HepG2 (cell line): Measurements from ENCODE around the gene ZNF511. TPM values are rescaled to one million over a fixed set of nuclear protein-coding genes. Genes with fewer than 3 reads are reported as not detected.

Source experiments
- AGO1 ChIP-seq: fragments of 200-400 bp; formaldehyde crosslinking; IDR thresholded peaks from 2 replicates; pipeline ENCODE4 v1.6.1; 2017; ENCODE audit warnings: mild to moderate bottlenecking, low read depth, low read length, moderate library complexity; ENCODE audit not compliant: poor library complexity, severe bottlenecking
- ETS1 ChIP-seq: sonication (generic); formaldehyde crosslinking; IDR thresholded peaks from 2 replicates; pipeline ENCODE4 v1.4.0; 2020; ENCODE audit warnings: missing genetic modification reagents
- GATAD2A ChIP-seq: IDR thresholded peaks from 2 replicates; pipeline ENCODE4 v1.6.1; 2016
- MYPOP ChIP-seq: sonication (generic); formaldehyde crosslinking; IDR thresholded peaks from 2 replicates; pipeline ENCODE4 v1.8.1; 2023; ENCODE audit warnings: mild to moderate bottlenecking, moderate library complexity, missing genetic modification reagents
- NCOA1 ChIP-seq: sonication (generic); formaldehyde crosslinking; IDR thresholded peaks from 2 replicates; pipeline ENCODE4 v1.9.0; 2021; ENCODE audit warnings: missing genetic modification reagents
- POGK ChIP-seq: sonication (generic); formaldehyde crosslinking; conservative IDR thresholded peaks from 2 replicates; pipeline ENCODE4 v1.8.0; 2022; ENCODE audit warnings: mild to moderate bottlenecking, moderate library complexity, missing genetic modification reagents
- POLR2AphosphoS5 ChIP-seq: IDR thresholded peaks from 2 replicates; pipeline ENCODE4 v1.6.1; 2012; ENCODE audit warnings: low read depth, low read length
- RBM22 ChIP-seq: fragments of 200-400 bp; formaldehyde crosslinking; optimal IDR thresholded peaks from 2 replicates; pipeline ENCODE3; 2017; ENCODE audit warnings: mild to moderate bottlenecking, low read length, moderate library complexity
- RBM39 ChIP-seq: fragments of 200-400 bp; formaldehyde crosslinking; IDR thresholded peaks from one replicate; pipeline ENCODE4 v1.6.1; 2018; ENCODE audit warnings: antibody characterized with exemption, mild to moderate bottlenecking, low read depth, low read length; ENCODE audit not compliant: poor library complexity, severe bottlenecking
- RFXAP ChIP-seq: sonication (generic); formaldehyde crosslinking; IDR thresholded peaks from 2 replicates; pipeline ENCODE4 v1.4.0; 2020; ENCODE audit warnings: missing genetic modification reagents, borderline replicate concordance
- SNAPC5 ChIP-seq: sonication (generic); formaldehyde crosslinking; IDR thresholded peaks from 2 replicates; pipeline ENCODE4 v1.8.1; 2023; ENCODE audit warnings: mild to moderate bottlenecking, missing genetic modification reagents, borderline replicate concordance
- SOX6 ChIP-seq, 2 experiments: fragments of 450-650 bp in 1 of 2; sonication (generic) in 1 of 2; formaldehyde crosslinking in 1 of 2; IDR thresholded peaks; 2 replicates each; pipeline versions ENCODE4 v1.4.0 to v1.6.1; 2017 to 2020; ENCODE audit warnings: antibody characterized with exemption in 1 of 2, mild to moderate bottlenecking in 1 of 2, missing genetic modification reagents in 1 of 2
- TCF7L2 ChIP-seq: IDR thresholded peaks from 2 replicates; pipeline ENCODE4 v1.6.1; 2011; ENCODE audit warnings: mild to moderate bottlenecking, low read depth, low read length, moderate library complexity
- ZEB1 ChIP-seq: IDR thresholded peaks from 2 replicates; pipeline ENCODE4 v1.6.1; 2012; ENCODE audit warnings: mild to moderate bottlenecking, low read depth, inconsistent platforms; ENCODE audit not compliant: insufficient replicate concordance
- ZFP1 ChIP-seq: IDR thresholded peaks from 2 replicates; pipeline ENCODE4 v1.6.1; 2016
- ZIK1 ChIP-seq: sonication (generic); formaldehyde crosslinking; IDR thresholded peaks from 2 replicates; pipeline ENCODE4 v1.5.0; 2020; ENCODE audit warnings: mild to moderate bottlenecking, low read depth, missing genetic modification reagents, borderline replicate concordance
- ZNF264 ChIP-seq: sonication (generic); formaldehyde crosslinking; IDR thresholded peaks from 2 replicates; pipeline ENCODE4 v1.4.0; 2020; ENCODE audit warnings: missing genetic modification reagents
- ZNF3 ChIP-seq: IDR thresholded peaks from 2 replicates; pipeline ENCODE4 v1.7.0; 2017; ENCODE audit warnings: inconsistent platforms
- ZNF337 ChIP-seq: sonication (generic); formaldehyde crosslinking; IDR thresholded peaks from 2 replicates; pipeline ENCODE4 v1.5.1; 2020; ENCODE audit warnings: missing genetic modification reagents, low read depth, mild to moderate bottlenecking, borderline replicate concordance
- ZNF350 ChIP-seq: sonication (generic); formaldehyde crosslinking; IDR thresholded peaks from 2 replicates; pipeline ENCODE4 v1.4.0; 2020; ENCODE audit warnings: mild to moderate bottlenecking, low read depth, missing genetic modification reagents, borderline replicate concordance
- ZNF589 ChIP-seq: sonication (generic); formaldehyde crosslinking; conservative IDR thresholded peaks from 2 replicates; pipeline ENCODE4 v1.8.0; 2022; ENCODE audit warnings: mild to moderate bottlenecking, moderate library complexity, missing genetic modification reagents
- ZNF746 ChIP-seq: sonication (generic); formaldehyde crosslinking; IDR thresholded peaks from 2 replicates; pipeline ENCODE4 v1.8.0; 2022; ENCODE audit warnings: mild to moderate bottlenecking, missing genetic modification reagents
- ZNF777 ChIP-seq: sonication (generic); formaldehyde crosslinking; IDR thresholded peaks from 2 replicates; pipeline ENCODE4 v1.4.0; 2020; ENCODE audit warnings: missing genetic modification reagents
- ZSCAN21 ChIP-seq: sonication (generic); formaldehyde crosslinking; IDR thresholded peaks from 2 replicates; pipeline ENCODE4 v1.8.0; 2022; ENCODE audit warnings: mild to moderate bottlenecking, missing genetic modification reagents, moderate library complexity, borderline replicate concordance
- polyA plus RNA-seq, 8 experiments: library from polyadenylated mRNA; depleted of rRNA in 3 of 8; stranded (reverse) in 7 of 8; unstranded in 1 of 8; fragments of >200 nt; fragmentation: Illumina TruSeq in 4 of 8; extraction: Trizol in 4 of 8; gene quantifications; 2 replicates each; pipeline versions ENCODE4 v1.2.1 to v1.2.3, GENCODE V29; 2011 to 2016; ENCODE audit warnings: low read depth in 4 of 8, missing spikeins in 1 of 8, mixed read lengths in 1 of 8; ENCODE audit not compliant: insufficient read depth in 1 of 8
- total RNA-seq, 5 experiments: library from RNA; depleted of rRNA; stranded (reverse); fragments of >200 nt; fragmentation: Illumina TruSeq; extraction: Trizol; gene quantifications; 2 replicates each; pipeline ENCODE4 v1.2.3, GENCODE V29; 2016; ENCODE audit warnings: low read depth in 1 of 5
- TF ChIP-seq, protein P1 (sequence below): sonication (generic); formaldehyde crosslinking; IDR thresholded peaks from 2 replicates; pipeline ENCODE4 v1.8.0; 2022; ENCODE audit warnings: missing genetic modification reagents, mild to moderate bottlenecking, inconsistent platforms, borderline replicate concordance

The ZNF511 gene
- total and polyA plus RNA-seq, 2 of the 13 experiments (the other 11 are each of a cell fraction or from before 2014, with no cell fraction given): 35.6 to 66.4 TPM

GRCh38 chr10:133347710-133348517 is 39.2 kb downstream of the ZNF511 start (continued):
- TF ChIP-seq ZFP1 (CRISPR knock-in tag) (no peak), ETS1 (CRISPR knock-in tag) (no peak), AGO1 (peak; percentile 93), POGK (CRISPR knock-in tag) (0 out of 2 replicates have a peak, but pooled peaks have one; percentile 17), ZNF777 (CRISPR knock-in tag) (no peak), ZNF350 (CRISPR knock-in tag) (peak; percentile 58; the same call in 1 of the 2 replicates), ZSCAN21 (CRISPR knock-in tag) (0 out of 2 replicates have a peak, but pooled peaks have one; percentile 9), ZIK1 (CRISPR knock-in tag) (no peak), NCOA1 (CRISPR knock-in tag) (no peak), RBM22 (no peak), SOX6 (IDR thresholded peaks at IDR 0.05) (no peak), SOX6 (CRISPR knock-in tag; IDR thresholded peaks at IDR 0.05) (peak; percentile 37; the same call in 1 of the 2 replicates), ZNF746 (no peak), GATAD2A (CRISPR knock-in tag) (peak; percentile 63), TCF7L2 (no peak), RBM39 (peak; percentile 23), ZEB1 (no peak), ZNF264 (CRISPR knock-in tag) (no peak), MYPOP (CRISPR knock-in tag) (no peak), ZNF337 (0 out of 2 replicates have a peak, but pooled peaks have one; percentile 40), ZNF589 (CRISPR knock-in tag) (no peak), SNAPC5 (CRISPR knock-in tag) (no peak), POLR2AphosphoS5 (no peak), RFXAP (CRISPR knock-in tag) (no peak), ZNF3 (CRISPR knock-in tag) (no peak)
- TF ChIP-seq, protein P1, sequence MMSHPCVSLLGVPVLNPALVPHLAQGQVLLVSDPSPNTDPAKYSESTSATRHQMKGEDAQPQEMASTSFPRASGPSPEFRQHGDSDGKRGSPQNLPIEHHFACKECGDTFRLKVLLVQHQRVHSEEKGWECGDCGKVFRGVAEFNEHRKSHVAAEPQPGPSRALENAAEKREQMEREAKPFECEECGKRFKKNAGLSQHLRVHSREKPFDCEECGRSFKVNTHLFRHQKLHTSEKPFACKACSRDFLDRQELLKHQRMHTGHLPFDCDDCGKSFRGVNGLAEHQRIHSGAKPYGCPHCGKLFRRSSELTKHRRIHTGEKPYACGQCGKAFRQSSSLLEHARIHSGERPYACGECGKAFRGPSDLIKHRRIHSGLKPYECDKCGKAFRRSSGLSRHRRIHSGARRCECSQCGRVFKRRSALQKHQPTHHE (CRISPR knock-in tag): no peak
